ENCODE results near the gene TMOD3. TPM values are rescaled to one million over a fixed set of nuclear protein-coding genes. Genes with fewer than 3 reads are reported as not detected.

TMOD3 gene
- total and polyA plus RNA-seq, 2 experiments from 2014 or later = 26.1 to 29.9 TPM

DNA sequence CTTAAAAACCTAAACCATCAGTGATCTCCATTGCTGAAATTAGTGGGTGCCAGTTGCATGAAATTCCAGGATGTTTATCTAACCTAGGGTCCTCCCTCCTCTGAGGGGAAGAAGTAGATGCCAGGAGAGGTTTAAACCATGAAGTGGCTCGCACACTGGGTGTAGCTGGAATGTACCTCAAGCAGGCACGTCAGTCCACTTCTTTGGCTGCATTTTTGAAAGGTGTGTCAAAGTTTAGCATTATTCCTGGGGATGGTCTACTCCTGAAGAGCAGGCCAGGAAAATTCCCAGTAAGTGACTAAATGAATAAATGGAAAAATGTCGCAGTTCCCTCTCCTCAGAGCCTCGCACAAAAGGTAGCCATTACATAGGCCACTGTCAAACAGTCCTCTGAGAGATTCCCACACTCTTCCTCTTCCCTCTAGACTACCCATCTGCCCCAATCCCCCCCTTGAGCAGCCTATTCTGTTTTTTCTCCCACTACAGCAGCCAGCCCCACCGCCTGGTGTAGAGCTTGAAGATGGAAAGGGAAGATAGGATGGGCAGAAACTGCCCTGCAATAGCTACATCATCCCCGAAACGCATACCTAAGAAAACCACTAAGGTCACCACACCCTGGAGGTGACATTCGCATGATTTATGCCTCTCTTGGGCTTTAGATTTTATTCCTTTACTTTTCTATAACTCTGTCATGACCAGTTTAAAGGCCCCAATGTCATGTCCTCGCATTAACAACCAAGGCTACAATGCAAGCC lies 655 bp upstream of the TMOD3 start:
- Mint-ChIP-seq H3K27me3 (ENCODE audit: insufficient read depth, low read depth, poor library complexity) (no peaks in the 10 kb centered on the region), H3K9me3 (no peaks in the 10 kb centered on the region), H3K4me3 (peak overlapping the region; percentile 93; the same call in 2 of the 3 replicates), H3K4me1 (peaks cover 12% of the 10 kb centered on the region; the same call in 2 of the 3 replicates), H3K27ac (no peak overlapping the region), H3K36me3 (ENCODE audit: low read depth) (no peaks in the 10 kb centered on the region)
- 0 out of 2 replicates have a peak, but pooled peaks cover 5% of the 10 kb centered on the region for H3K27me3 ChIP-seq (ENCODE audit: insufficient read depth)
- peak overlapping the region; percentile 81 for H3K4me2 ChIP-seq
- H3K79me2 ChIP-seq (replicated peaks; ENCODE audit: insufficient read depth) = peaks cover 32% of the 10 kb centered on the region
- no peaks in the 10 kb centered on the region for H3K9me2 ChIP-seq (ENCODE audit: insufficient read depth)
- no peak for DNase-seq (ENCODE audit: low spot score)
- H3K27ac ChIP-seq (ENCODE audit: low read depth) = no peak overlapping the region
- H3K4me3 ChIP-seq = peak overlapping the region; percentile 67
- TF ChIP-seq, protein P1, sequence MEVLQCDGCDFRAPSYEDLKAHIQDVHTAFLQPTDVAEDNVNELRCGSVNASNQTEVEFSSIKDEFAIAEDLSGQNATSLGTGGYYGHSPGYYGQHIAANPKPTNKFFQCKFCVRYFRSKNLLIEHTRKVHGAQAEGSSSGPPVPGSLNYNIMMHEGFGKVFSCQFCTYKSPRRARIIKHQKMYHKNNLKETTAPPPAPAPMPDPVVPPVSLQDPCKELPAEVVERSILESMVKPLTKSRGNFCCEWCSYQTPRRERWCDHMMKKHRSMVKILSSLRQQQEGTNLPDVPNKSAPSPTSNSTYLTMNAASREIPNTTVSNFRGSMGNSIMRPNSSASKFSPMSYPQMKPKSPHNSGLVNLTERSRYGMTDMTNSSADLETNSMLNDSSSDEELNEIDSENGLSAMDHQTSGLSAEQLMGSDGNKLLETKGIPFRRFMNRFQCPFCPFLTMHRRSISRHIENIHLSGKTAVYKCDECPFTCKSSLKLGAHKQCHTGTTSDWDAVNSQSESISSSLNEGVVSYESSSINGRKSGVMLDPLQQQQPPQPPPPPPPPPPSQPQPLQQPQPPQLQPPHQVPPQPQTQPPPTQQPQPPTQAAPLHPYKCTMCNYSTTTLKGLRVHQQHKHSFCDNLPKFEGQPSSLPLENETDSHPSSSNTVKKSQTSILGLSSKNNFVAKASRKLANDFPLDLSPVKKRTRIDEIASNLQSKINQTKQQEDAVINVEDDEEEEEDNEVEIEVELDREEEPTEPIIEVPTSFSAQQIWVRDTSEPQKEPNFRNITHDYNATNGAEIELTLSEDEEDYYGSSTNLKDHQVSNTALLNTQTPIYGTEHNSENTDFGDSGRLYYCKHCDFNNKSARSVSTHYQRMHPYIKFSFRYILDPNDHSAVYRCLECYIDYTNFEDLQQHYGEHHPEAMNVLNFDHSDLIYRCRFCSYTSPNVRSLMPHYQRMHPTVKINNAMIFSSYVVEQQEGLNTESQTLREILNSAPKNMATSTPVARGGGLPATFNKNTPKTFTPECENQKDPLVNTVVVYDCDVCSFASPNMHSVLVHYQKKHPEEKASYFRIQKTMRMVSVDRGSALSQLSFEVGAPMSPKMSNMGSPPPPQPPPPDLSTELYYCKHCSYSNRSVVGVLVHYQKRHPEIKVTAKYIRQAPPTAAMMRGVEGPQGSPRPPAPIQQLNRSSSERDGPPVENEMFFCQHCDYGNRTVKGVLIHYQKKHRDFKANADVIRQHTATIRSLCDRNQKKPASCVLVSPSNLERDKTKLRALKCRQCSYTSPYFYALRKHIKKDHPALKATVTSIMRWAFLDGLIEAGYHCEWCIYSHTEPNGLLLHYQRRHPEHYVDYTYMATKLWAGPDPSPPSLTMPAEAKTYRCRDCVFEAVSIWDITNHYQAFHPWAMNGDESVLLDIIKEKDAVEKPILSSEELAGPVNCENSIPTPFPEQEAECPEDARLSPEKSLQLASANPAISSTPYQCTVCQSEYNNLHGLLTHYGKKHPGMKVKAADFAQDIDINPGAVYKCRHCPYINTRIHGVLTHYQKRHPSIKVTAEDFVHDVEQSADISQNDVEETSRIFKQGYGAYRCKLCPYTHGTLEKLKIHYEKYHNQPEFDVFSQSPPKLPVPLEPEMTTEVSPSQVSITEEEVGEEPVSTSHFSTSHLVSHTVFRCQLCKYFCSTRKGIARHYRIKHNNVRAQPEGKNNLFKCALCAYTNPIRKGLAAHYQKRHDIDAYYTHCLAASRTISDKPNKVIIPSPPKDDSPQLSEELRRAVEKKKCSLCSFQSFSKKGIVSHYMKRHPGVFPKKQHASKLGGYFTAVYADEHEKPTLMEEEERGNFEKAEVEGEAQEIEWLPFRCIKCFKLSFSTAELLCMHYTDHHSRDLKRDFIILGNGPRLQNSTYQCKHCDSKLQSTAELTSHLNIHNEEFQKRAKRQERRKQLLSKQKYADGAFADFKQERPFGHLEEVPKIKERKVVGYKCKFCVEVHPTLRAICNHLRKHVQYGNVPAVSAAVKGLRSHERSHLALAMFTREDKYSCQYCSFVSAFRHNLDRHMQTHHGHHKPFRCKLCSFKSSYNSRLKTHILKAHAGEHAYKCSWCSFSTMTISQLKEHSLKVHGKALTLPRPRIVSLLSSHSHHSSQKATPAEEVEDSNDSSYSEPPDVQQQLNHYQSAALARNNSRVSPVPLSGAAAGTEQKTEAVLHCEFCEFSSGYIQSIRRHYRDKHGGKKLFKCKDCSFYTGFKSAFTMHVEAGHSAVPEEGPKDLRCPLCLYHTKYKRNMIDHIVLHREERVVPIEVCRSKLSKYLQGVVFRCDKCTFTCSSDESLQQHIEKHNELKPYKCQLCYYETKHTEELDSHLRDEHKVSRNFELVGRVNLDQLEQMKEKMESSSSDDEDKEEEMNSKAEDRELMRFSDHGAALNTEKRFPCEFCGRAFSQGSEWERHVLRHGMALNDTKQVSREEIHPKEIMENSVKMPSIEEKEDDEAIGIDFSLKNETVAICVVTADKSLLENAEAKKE (CRISPR knock-in tag; IDR thresholded peaks at IDR 0.05) = no peak
- TF ChIP-seq, protein P2, sequence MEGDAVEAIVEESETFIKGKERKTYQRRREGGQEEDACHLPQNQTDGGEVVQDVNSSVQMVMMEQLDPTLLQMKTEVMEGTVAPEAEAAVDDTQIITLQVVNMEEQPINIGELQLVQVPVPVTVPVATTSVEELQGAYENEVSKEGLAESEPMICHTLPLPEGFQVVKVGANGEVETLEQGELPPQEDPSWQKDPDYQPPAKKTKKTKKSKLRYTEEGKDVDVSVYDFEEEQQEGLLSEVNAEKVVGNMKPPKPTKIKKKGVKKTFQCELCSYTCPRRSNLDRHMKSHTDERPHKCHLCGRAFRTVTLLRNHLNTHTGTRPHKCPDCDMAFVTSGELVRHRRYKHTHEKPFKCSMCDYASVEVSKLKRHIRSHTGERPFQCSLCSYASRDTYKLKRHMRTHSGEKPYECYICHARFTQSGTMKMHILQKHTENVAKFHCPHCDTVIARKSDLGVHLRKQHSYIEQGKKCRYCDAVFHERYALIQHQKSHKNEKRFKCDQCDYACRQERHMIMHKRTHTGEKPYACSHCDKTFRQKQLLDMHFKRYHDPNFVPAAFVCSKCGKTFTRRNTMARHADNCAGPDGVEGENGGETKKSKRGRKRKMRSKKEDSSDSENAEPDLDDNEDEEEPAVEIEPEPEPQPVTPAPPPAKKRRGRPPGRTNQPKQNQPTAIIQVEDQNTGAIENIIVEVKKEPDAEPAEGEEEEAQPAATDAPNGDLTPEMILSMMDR (conservative IDR thresholded peaks at IDR 0.05; ENCODE audit: low read depth in 2 of 2) = no peak
- TF ChIP-seq ZNF331 (CRISPR knock-in tag; IDR thresholded peaks at IDR 0.05; ENCODE audit: low read depth) (no peak), STAT1 (IDR thresholded peaks at IDR 0.05; ENCODE audit: unreplicated experiment) (no peak), EZH2 (IDR thresholded peaks at IDR 0.05; ENCODE audit: low read depth, unreplicated experiment) (no peak), POLR2AphosphoS5 (IDR thresholded peaks at IDR 0.05; ENCODE audit: low read depth) (no peak), NANOG (IDR thresholded peaks at IDR 0.05; ENCODE audit: borderline replicate concordance) (no peak)
- TF ChIP-seq, protein P3, sequence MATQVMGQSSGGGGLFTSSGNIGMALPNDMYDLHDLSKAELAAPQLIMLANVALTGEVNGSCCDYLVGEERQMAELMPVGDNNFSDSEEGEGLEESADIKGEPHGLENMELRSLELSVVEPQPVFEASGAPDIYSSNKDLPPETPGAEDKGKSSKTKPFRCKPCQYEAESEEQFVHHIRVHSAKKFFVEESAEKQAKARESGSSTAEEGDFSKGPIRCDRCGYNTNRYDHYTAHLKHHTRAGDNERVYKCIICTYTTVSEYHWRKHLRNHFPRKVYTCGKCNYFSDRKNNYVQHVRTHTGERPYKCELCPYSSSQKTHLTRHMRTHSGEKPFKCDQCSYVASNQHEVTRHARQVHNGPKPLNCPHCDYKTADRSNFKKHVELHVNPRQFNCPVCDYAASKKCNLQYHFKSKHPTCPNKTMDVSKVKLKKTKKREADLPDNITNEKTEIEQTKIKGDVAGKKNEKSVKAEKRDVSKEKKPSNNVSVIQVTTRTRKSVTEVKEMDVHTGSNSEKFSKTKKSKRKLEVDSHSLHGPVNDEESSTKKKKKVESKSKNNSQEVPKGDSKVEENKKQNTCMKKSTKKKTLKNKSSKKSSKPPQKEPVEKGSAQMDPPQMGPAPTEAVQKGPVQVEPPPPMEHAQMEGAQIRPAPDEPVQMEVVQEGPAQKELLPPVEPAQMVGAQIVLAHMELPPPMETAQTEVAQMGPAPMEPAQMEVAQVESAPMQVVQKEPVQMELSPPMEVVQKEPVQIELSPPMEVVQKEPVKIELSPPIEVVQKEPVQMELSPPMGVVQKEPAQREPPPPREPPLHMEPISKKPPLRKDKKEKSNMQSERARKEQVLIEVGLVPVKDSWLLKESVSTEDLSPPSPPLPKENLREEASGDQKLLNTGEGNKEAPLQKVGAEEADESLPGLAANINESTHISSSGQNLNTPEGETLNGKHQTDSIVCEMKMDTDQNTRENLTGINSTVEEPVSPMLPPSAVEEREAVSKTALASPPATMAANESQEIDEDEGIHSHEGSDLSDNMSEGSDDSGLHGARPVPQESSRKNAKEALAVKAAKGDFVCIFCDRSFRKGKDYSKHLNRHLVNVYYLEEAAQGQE (IDR thresholded peaks at IDR 0.05; ENCODE audit: unreplicated experiment) = no peak
- peaks cover 14% of the 10 kb centered on the region for H4K20me1 ChIP-seq (replicated peaks; ENCODE audit: insufficient read depth)
- H2AFZ ChIP-seq = peak overlapping the region; percentile 82
- no peaks in the 10 kb centered on the region for H3K36me3 ChIP-seq (ENCODE audit: insufficient read depth)
- H3K4me1 ChIP-seq (ENCODE audit: insufficient read depth) = peaks cover 10% of the 10 kb centered on the region
- ATAC-seq = no peak
- no peaks in the 10 kb centered on the region for H3F3A ChIP-seq (replicated peaks; ENCODE audit: low read depth)

Data from GM23338 (cell line).